ENCODE data around the gene CD34.

CD34 gene

GRCh38 chr1:207870306-207871031, 40.5 kb downstream of the CD34 start:
- no peak for DNase-seq

DNA sequence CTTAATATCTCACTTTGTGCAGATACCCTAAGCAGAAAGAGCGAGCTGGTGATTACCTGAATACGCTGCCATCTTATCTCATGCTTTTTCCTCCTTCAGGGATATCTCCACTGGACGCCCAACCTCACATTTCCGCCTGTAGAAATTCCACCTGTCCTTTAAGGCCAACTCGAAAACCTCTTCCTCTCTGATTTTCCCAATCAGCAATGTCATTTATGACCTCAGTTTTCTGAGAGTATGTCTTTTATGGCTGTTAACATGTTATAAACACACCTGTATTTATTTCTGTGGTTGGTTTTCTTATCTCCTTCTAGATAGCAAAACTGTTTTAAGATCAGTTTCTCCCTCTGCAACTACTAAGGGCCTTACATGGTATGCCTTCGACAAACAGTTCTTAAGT, 41.1 kb downstream of the CD34 start:
- DNase-seq: no peak

DNA sequence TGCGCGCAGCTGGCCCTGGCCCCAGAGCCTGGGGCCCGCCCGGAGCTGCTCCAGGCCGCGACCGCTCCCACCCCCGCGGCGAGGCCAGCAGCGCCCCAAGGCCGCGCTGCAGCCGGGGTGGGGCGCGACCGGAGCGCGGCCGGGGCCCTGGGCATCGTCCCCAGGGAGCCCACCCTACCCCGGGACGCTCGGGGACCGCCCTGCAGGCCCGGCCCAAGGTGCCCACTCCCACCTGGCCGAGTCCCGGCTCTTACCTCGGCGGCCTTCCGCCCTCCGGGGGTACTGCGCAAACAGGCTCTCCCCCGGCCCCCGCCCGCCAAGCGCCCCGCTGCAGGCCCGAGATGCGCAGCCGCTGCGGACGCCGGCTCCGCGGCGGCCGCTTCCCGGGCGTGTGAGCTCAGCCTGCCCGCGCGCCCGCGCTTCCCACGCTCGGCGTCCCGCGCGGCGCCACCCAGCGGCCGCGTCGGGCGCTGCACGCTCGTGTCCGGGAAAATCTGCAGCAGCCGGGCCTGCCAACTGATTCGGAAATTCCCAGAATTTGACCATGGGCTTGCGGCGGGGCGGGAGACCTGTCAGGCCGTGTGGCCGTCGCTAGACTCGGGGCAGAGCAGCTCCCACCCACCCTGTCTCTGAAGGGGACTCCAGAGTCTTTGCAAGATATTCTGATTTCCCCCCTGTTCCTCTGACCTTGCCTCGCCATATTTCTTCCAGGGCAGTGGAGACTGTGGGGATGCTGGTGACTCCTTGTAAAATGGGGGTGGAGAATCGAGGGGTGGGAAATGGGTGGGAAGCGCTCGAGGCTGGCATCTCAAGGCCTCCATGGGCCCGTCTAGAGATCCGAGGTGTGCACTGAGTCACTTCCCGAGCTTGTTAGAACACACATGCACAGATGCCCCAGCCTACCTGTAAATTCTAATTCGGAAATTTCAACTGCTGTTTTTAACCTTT, 41.9 kb downstream of the CD34 start:
- peak; percentile 61 for DNase-seq

- DNase-seq: no peak
Measured at GRCh38 chr1:207868251-207868773, 42.6 kb downstream of the CD34 start.

GRCh38 chr1:207867136-207868109, 43.5 kb downstream of the CD34 start:
- DNase-seq: no peak

- DNase-seq: no peak
Measured at GRCh38 chr1:207866471-207867135, 44.3 kb downstream of the CD34 start.

GRCh38 chr1:207863893-207864535, 46.9 kb downstream of the CD34 start:
- DNase-seq: no peak

DNA sequence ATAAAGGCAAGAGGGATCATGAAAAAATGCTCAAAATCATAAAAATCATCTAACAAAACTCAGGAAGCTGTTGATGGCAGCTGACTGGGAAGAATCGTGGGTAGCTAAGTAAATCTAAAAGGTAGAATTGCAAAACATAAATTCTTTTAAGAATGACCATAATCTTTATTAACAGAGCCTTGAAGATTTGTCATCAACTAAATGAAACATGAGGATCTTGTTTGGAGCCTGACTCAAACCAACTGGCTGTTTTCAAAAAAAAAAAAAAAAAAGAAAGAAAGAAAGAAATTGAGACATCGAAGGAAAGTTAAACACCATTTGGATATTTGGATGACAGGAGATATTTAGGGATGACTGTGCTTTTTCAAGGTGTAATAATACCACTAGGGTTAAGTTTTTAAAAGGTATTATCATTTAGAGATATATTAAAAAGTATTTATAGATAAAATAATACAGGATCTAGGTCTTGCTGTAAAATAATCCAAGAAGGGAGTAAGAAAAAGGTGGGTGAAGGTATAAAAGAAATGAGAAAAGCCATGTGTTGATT, 48.6 kb downstream of the CD34 start:
- no peak for DNase-seq

DNA sequence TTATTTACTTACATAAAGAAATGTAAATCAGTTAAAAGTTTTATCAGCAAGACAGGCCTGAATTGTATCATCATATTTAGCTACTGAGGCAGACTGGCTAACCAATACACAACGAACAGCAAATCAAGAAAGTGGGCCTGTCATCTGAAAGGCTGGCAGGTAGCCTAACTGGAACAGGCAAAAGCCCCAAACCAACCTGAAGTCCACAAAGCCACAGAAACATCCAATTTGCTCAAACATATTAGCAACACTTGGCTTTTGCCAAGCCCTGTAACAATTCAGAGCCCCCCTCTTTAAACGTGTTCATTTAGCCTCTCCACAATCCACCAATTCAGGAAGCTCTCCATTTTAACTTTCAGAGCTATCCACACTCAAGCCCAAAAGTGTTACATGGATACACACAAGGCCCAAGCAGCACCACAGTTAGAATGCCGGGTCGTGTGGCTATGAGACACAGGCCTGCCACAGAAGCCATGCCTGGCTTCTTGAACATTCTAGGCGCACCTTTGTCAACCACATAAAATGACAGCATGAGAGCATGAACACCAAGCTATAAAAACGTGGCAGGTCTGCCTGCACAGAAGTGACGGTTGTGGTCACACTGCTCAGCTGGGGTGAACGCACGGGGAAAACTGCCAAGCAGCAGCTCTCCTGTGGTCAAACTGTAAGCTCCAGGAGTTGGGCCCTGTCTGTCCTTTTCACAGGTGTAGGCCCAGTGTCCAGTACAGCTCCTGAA, 49.3 kb downstream of the CD34 start:
- DNase-seq: no peak

DNA sequence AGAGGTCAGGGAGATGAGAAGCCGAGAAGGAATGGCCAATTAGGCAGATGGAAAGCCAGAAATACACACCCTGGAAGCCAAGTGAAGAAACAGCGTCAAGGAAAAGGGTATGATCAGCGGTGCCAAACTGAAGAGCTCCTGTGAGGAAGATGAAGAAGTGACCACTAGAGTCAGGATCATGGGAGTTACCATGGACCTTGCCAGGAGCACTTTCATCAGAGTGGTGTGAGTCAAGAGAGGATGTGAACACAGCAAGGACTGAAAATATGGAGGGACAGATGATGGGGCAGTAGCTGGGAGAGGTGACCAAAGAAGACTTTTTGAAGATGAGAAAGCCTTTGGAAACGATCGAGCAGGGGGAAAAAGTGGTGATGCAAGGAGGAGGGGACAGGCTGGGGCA, 50.4 kb downstream of the CD34 start:
- no peak for DNase-seq

GRCh38 chr1:207858806-207859205, 52.1 kb downstream of the CD34 start:
- DNase-seq: no peak

- no peak for DNase-seq
Measured at GRCh38 chr1:207858281-207858680, 52.6 kb downstream of the CD34 start.

DNA sequence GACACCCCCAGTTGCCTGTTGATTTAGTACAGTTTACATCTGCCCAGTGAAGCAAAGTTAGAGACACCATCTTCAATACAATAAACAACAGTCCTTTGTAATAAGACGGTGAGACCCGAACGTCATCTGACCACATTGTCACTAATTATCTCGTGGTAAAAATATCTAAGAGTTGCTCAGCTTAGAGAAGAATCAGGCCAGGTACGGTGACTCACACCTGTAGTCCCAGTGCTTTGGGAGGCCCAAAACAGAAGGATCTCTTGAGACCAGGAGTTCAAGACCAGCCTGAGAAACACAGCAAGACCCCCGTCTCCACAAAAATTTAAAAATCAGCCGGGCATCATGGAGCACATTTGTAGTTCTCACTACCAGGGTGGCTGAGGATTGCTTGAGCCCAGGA, 53.5 kb downstream of the CD34 start:
- no peak for DNase-seq

GRCh38 chr1:207856276-207857023, 54.5 kb downstream of the CD34 start:
- DNase-seq: no peak

DNA sequence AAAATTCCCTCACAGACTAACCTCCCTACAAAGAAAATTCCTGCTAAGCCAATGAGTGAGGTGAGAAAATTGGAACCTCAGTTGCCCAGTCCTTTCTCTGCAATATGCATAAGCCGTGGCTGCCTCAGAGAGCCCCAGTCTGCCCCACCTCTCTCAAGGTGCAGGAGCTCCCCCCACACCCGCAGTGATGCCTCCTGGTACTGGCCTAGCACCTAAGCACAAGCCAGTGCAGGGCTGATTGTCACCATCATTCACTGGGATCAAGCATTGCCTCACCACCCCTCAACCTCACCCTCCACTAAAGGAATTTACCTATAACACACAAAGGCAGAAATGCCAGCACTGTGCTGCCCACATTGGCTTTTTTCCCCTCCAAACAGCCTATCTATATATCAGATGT, 56.9 kb downstream of the CD34 start:
- no peak for DNase-seq

GRCh38 chr1:207853372-207853757, 57.6 kb downstream of the CD34 start:
- no peak for DNase-seq

DNA sequence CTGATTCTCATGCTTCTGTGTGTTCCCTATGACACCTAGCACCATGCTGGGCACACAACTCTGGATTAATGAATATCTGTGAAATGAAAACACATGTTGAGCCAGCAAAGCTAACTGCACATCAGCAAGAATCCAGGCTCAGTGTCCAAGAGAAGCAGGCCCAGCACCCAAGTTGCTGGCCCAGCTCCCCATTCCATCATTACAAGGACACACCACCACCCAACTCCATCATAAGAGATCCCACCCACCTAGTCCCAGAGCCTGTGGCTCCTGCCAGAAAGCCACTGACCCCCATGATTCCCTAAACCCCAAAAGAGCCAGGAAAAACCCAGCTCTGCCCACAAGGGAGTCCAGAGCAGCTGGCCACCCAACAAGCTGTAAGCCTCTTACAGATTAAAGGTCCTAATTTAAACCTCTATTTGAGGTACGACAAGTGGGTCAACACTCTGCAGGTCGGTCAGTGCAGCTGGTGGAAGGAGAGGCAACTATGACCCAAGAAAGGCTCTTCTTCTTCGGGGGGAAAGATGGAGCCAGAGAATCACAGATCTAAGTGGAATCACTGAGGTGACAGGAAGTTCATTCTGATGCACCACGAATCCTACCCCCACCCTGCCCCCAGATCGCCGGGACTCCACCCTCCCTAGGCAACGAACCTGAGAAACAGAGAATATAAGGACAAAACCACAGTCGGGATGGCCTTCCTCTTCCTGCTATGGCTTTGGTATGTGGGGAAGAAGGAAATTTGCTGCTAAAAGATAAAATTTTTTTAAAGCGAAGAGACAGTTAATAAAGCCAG, 58.2 kb downstream of the CD34 start:
- no peak for DNase-seq

DNA sequence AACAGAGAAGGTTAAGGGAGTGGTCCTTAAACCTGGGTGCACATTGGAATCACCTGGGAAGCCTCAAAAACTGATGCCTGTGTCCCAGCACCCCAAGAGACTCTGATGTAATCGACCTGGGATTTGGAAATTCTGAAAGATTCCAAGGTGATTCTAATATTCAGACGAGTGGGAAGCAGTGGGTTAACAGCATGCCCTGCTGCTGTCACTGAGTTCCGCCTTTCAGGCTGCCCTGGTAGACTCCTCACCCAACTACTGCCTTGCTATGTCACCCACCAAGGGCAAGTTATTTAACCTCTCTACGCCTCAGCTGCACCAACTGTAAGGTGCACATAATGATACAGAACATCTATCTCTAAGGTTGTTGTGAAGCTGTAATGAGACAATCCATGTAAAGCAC, 59.2 kb downstream of the CD34 start:
- DNase-seq: no peak
